ENCODE results near the gene UPF1. TPM values are rescaled to one million over a fixed set of nuclear protein-coding genes. Genes with fewer than 3 reads are reported as not detected.

Gene UPF1
- polyA plus RNA-seq, 3 donors: 2.6 to 43.7 (median 3.2) TPM

- peak overlapping the region in 3 of 7 donors; percentile 47 to 75 (median 65) for H3K27ac Mint-ChIP-seq
- H3K4me3 Mint-ChIP-seq: no peak overlapping the region
- Histone ChIP-seq H3K4me3 (replicated peaks in 1 of 3; ENCODE audit: low read depth in 2 of 3, low read length in 3 of 3) (no peak overlapping the region), H3K36me3 (replicated peaks in 1 of 2; ENCODE audit: control insufficient read depth in 1 of 2, insufficient read depth in 2 of 2, low read length in 2 of 2) (peaks cover 71 to 79% of the 10 kb centered on the region in 2 donors), H3K27ac (ENCODE audit: low read depth in 1 of 2, low read length in 2 of 2) (no peak overlapping the region), H2AFZ (ENCODE audit: insufficient read depth, low read depth, low read length, poor library complexity, severe bottlenecking) (no peak overlapping the region), H3K9ac (ENCODE audit: insufficient read depth, low read length, poor library complexity, severe bottlenecking) (no peak overlapping the region), H4K20me1 (ENCODE audit: insufficient read depth, low read length) (peaks cover 87% of the 10 kb centered on the region), H3K9me3 (replicated peaks in 1 of 2; ENCODE audit: control insufficient read depth in 1 of 2, insufficient read depth in 1 of 2, low read length in 2 of 2) (no peaks in the 10 kb centered on the region), H3K4me1 (ENCODE audit: control insufficient read depth in 1 of 2, insufficient read depth in 2 of 2, low read length in 2 of 2) (peaks cover 11% of the 10 kb centered on the region in 2 donors), H3K79me2 (ENCODE audit: insufficient read depth, low read length) (peaks cover 7% of the 10 kb centered on the region), H3K4me2 (replicated peaks; ENCODE audit: extremely low read depth, low read length, poor library complexity, severe bottlenecking) (no peak overlapping the region), H3K27me3 (ENCODE audit: control insufficient read depth in 2 of 2, insufficient read depth in 2 of 2, low read length in 2 of 2) (peaks cover 0 to 14% of the 10 kb centered on the region in 2 donors)
- H3K4me1 Mint-ChIP-seq: peaks cover 6% of the 10 kb centered on the region
- H3K9me3 Mint-ChIP-seq: peaks cover 0 to 5% (median 0%) of the 10 kb centered on the region in 7 donors
- intact Hi-C loops (cut with micrococcal nuclease): no loop called here
- TF ChIP-seq, protein P1, sequence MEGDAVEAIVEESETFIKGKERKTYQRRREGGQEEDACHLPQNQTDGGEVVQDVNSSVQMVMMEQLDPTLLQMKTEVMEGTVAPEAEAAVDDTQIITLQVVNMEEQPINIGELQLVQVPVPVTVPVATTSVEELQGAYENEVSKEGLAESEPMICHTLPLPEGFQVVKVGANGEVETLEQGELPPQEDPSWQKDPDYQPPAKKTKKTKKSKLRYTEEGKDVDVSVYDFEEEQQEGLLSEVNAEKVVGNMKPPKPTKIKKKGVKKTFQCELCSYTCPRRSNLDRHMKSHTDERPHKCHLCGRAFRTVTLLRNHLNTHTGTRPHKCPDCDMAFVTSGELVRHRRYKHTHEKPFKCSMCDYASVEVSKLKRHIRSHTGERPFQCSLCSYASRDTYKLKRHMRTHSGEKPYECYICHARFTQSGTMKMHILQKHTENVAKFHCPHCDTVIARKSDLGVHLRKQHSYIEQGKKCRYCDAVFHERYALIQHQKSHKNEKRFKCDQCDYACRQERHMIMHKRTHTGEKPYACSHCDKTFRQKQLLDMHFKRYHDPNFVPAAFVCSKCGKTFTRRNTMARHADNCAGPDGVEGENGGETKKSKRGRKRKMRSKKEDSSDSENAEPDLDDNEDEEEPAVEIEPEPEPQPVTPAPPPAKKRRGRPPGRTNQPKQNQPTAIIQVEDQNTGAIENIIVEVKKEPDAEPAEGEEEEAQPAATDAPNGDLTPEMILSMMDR (IDR thresholded peaks at IDR 0.05): no peak
- peaks cover 73 to 81% of the 10 kb centered on the region in 2 donors for H3K36me3 Mint-ChIP-seq
- DNase-seq: no peak
- WGBS (ENCODE audit: insufficient coverage): 93% methylated on average over 20 of the region's 27 CpGs
- peaks cover 14 to 28% (median 20%) of the 10 kb centered on the region in 3 donors for H3K27me3 Mint-ChIP-seq (ENCODE audit: low read depth in 3 of 3)
These were observed 33.6 kb downstream of the UPF1 start for GRCh38 chr19:18865106-18865972.

DNA sequence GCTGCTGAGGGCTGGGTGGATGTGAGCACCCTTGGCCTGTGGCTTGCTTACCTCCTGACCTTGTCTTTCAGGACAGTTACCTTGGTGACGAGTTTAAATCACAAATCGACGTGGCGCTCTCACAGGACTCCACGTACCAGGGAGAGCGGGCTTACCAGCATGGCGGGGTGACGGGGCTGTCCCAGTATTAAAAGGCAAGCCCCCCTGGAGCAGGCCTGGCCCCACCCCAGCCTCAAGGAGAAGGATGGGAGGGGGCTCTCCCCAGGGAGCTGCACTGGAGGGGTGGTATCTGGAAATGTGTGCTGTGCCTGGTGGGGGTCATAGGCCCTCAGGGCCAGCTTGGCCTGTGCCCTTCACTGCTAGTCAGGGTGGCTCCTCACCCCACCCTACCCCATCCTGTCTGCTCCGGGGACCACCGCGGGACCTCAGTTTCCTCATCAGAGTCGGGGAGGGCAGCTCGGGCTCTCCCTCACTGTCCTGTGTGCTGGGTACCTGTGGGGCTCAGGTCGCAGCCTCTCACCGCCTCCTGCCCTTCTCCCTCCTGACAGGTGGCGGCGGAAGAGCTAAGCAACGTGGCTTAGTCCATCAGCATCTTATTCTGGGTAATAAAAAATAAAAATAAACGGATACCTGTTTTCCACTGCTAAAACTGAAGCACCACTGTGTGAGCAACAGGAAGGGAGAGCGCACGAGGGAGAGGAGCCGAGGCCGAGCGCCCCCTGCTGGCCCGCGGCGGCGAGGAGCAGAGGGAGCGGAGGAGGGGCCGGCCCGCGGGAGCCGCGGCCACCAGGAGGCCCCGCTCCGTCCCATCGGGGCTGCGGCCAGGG, 34.4 kb downstream of the UPF1 start:
- Mint-ChIP-seq H3K27ac (peak overlapping the region in 3 of 7 donors; percentile 47 to 75 (median 65)), H3K27me3 (ENCODE audit: low read depth in 3 of 3) (peaks cover 19 to 37% (median 29%) of the 10 kb centered on the region in 3 donors), H3K4me1 (peaks cover 7% of the 10 kb centered on the region), H3K9me3 (peaks cover 0 to 5% (median 1%) of the 10 kb centered on the region in 7 donors), H3K36me3 (peaks cover 68 to 72% of the 10 kb centered on the region in 2 donors), H3K4me3 (no peak overlapping the region)
- Histone ChIP-seq H3K4me3 (replicated peaks in 1 of 3; ENCODE audit: low read depth in 2 of 3, low read length in 3 of 3) (no peak overlapping the region), H3K36me3 (replicated peaks in 1 of 2; ENCODE audit: control insufficient read depth in 1 of 2, insufficient read depth in 2 of 2, low read length in 2 of 2) (peaks cover 62 to 70% of the 10 kb centered on the region in 2 donors), H3K79me2 (ENCODE audit: insufficient read depth, low read length) (no peaks in the 10 kb centered on the region), H2AFZ (ENCODE audit: insufficient read depth, low read depth, low read length, poor library complexity, severe bottlenecking) (no peak overlapping the region), H3K9ac (ENCODE audit: insufficient read depth, low read length, poor library complexity, severe bottlenecking) (no peak overlapping the region), H4K20me1 (ENCODE audit: insufficient read depth, low read length) (peaks cover 78% of the 10 kb centered on the region), H3K27ac (ENCODE audit: low read depth in 1 of 2, low read length in 2 of 2) (no peak overlapping the region), H3K4me1 (ENCODE audit: control insufficient read depth in 1 of 2, insufficient read depth in 2 of 2, low read length in 2 of 2) (peaks cover 7 to 10% of the 10 kb centered on the region in 2 donors), H3K27me3 (ENCODE audit: control insufficient read depth in 2 of 2, insufficient read depth in 2 of 2, low read length in 2 of 2) (peaks cover 0 to 22% of the 10 kb centered on the region in 2 donors), H3K4me2 (replicated peaks; ENCODE audit: extremely low read depth, low read length, poor library complexity, severe bottlenecking) (no peak overlapping the region), H3K9me3 (replicated peaks in 1 of 2; ENCODE audit: control insufficient read depth in 1 of 2, insufficient read depth in 1 of 2, low read length in 2 of 2) (no peaks in the 10 kb centered on the region)
- TF ChIP-seq, protein P1 (IDR thresholded peaks at IDR 0.05): peak; percentile 99
- WGBS (ENCODE audit: insufficient coverage): 55% methylated on average over 18 of the region's 38 CpGs
- intact Hi-C loops (cut with micrococcal nuclease): no loop called here
- DNase-seq: peak; percentile 41 to 61 (median 48)

Measured in CD14-positive monocyte (primary cell).